SW 1271 (cell line): Measurements from ENCODE around the gene ASB9.
"Not testable (repeated sequence)": the region's sequence is repeated elsewhere in the genome, so short reads cannot be mapped to it uniquely, and the experiment has no call there.

Experiments
- DNase-seq, 2 experiments: peaks; one replicate each; lab custom pipeline; 2025; lab: John Stamatoyannopoulos, UW

The ASB9 gene

GRCh38 chrX:15241301-15241700, 28.6 kb downstream of the ASB9 start:
- DNase-seq: no peak

- DNase-seq: no peak
Measured at GRCh38 chrX:15240414-15240813, 29.5 kb downstream of the ASB9 start.

DNA sequence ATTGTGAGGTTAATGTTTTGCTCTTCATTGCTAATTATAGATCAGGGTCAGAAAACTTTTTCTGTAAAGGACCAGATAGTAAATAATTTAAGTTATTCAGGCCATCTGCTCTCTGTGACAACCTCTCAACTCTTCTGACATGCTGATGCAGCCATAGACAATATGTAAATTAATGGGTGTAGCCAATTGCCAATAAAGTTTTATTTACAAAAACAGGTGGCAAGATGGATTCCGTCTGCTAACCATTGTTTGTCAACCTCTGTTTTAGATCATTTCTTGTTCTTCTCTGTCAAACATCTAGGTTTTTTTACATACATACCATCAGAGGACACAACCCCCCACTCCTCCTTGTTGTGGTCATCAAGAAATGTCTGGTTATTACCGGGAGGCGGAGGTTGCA, 33.7 kb downstream of the ASB9 start:
- no peak for DNase-seq

- no peak for DNase-seq
Measured at GRCh38 chrX:15235001-15235400, 34.9 kb downstream of the ASB9 start.

DNA sequence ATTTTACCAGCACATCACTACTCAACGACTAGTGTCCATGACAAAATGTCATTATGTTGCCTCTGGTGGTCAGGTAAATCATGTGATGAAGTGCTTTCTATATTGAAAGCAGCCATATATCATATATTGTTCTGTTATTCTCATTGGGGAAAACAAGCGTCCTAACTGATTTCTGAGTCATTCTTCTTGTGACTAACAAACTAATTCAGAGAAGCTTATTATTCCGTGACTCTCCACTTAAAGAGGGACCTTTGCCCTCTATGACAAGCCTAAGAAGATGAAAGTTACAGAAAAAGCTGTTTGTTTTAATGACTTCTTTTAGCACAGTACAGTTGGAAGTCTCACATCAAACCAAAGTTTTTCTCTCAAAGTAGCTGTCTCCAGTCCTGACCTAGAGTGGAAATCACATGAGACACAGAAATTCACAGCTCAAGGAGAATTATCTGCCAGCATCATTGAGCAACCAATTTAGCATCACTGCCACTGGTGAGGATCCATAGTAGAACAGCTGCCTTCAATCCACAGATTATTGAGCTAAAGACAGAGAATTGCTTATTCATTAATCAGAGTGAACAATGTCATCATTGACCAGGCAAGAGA, 36.4 kb downstream of the ASB9 start:
- no peak for DNase-seq

- no peak for DNase-seq
Measured at GRCh38 chrX:15224747-15225146, 45.1 kb downstream of the ASB9 start.

DNA sequence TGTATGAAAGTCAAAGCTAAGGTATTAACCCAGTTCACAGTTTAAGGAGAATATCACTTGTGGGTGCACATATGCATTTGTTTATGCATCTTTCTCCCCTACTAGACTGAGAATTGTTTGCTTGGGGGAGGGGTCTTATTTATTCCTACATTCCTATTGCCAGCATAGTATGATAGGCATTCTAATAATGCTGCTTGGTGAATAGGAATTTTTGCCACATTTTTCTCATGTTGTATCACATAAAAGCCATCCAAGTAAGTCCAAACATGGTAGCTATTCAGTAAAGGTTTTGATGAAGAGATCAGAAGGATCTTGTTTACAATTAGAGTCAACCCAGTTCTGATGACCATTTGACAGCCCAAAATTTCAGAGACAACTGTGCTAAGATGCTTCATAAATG, 48.6 kb downstream of the ASB9 start:
- DNase-seq: peak in 1 of 2 experiments; percentile 0

GRCh38 chrX:15217161-15217560, 52.7 kb downstream of the ASB9 start:
- no peak for DNase-seq

GRCh38 chrX:15216280-15216679, 53.6 kb downstream of the ASB9 start:
- no peak for DNase-seq

GRCh38 chrX:15215366-15215765, 54.5 kb downstream of the ASB9 start:
- DNase-seq: no peak

DNA sequence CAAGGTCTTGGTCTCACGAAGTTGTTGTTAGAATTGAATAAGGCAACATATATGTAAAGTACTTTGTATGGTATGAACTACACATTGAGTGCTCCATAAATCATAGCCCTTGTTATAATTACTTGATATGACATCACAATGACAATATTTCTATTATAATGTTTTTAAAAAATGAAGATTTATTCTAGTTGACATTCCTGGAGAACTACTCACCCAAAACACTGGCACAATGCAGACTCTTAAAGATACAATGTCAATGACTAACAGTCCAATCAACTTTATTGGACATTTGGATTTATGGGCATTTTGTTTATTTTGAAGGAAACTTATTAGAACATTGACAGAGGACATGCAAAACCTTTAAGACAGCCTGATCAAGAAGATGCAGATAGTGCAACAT, 55.3 kb downstream of the ASB9 start:
- DNase-seq: no peak

GRCh38 chrX:15209096-15209495, 60.8 kb downstream of the ASB9 start:
- DNase-seq: no peak

DNA sequence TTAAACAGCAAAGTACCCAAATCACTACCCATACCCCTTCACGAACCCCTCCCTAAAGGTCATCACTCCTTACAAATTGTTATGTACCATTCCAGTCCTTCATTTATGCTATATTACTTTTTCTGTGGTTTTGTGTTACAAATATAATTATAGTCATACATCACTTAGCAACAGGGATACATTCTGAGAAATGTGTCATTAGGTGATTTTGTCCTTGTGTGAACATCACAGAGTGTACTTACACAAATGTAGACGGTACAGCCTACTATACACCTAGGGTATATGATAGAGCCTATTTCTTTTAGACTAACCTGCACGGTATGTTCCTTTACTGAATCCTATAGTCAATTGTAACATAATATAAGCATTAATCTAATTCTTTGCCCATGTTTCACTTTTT, 61.9 kb downstream of the ASB9 start:
- DNase-seq: no peak

- no peak for DNase-seq
Measured at GRCh38 chrX:15207384-15207783, 62.5 kb downstream of the ASB9 start.

DNA sequence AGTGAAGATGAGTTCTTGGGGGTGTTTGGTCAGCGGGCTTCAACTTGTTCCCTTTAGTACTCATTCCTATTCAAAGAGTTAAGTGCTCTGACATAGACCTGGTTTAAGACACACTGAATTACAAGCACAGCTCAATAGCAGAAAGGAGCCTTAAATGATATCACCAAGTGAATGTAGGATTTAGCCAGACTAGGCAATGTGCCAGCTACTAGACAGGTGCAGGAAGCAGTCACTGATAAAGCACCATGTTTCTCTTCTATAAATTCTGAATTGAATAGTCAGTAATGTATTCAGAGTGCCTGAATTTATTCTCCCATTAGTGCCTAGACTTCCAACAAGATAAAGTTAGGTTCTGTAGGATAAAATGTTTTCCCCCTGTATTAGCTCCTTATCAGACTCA, 63.6 kb downstream of the ASB9 start:
- DNase-seq: no peak

DNA sequence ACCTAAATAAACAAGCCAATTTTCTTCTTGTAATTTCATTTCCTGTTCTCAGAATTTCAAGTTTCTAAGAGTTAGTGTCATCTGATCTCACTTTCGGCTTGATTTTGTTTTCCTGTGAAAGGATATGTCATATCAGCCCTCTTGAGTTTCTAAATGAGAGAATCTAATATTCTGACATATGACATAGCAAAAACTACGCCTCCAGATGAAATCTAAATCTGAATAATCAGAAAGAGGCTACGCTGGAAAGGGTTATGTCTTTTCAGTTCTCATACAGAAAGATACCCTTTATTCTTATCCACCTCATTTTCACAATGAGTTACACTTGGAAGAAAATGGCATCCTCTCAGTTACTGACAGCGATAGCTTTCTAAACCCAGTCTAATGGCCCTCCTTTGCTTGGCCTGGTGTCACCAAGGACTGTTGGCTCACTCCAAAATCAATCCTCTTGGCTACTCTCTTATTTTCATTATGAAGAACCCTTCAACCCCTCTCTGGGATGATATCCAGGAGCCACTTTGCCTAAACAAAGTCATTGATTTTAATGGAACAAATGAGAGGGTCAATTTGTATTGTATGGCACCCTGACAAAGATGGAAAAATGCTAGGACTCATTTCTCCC, 65.6 kb downstream of the ASB9 start:
- no peak for DNase-seq

DNA sequence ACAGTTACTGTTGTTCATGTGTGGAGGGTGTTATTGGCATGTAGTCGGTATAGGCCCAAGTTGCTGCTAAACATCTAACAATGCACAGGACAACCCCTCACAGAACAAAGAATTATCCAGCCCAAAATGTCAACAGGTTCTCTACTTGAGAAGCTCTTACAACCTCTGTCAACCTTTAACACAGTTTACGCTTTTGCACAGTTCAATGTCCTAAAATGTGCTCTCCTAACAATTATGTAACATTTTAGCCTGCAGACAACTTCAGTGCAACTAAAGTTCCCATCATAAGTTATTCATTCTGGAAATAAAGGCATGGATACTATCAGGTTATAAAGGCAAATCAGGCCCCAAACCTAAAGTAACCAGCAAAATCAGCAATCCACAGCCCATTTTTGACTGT, 66.2 kb downstream of the ASB9 start:
- DNase-seq: no peak

DNA sequence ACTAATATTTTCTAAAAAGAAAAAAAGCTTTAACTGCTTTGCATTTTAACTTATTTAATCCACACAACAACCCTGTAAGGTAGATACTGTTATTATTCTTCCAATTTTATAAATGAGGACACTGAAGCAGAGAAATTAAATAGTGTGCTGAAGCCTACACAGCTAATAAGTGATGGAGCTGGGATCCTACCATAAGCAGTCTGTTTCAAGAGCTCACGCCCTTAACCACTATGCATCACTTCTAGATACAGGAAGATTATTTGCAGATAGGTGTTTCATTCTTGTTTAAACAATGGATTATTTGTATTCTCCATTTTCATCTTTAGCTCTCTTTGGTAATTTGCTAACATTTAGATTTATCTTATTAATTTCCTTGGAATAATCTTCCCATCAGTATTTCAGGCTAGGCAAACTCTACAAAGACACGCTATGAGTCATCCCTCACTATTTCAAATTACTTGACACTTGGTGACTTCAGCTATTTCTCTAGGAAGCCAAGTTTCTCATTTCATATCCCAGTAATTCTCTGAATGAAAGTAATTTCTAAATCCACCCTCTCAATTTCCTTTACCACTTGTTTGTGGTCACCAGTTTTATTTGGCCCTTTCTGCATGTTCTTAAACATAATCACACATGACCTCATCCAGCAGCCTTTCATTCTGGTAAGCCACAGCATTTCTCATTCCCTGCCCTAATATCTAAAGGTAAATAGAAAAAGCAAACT, 67.3 kb downstream of the ASB9 start:
- DNase-seq: no peak

DNA sequence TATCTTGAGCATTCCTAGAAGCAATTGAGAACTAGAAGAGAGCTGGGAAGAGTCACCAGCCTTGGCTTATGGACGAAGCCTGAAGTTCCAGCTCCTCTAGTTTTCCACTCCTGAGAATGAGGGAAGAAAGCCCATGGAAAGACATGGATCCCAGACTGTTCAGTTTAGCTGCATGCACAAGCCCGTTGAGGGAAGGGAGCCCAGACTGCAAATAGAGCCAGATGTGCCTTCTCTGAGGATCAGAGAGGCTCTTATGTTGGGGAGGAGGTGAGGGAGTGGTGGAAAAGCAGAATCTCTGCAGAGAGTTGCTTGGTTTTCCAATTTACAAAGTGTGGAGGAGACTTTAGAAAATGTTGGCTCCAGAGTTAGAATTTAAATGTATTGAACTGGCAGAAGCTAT, 69.0 kb downstream of the ASB9 start:
- DNase-seq: no peak

GRCh38 chrX:15198608-15199202, 71.2 kb downstream of the ASB9 start:
- not testable (repeated sequence) for DNase-seq

- no peak for DNase-seq
Measured at GRCh38 chrX:15194146-15194545, 75.7 kb downstream of the ASB9 start.
